Right lobe of liver (tissue), 6 donors: ENCODE results near the gene ZFR2. TPM values are rescaled to one million over a fixed set of nuclear protein-coding genes. Genes with fewer than 3 reads are reported as not detected.

Experiments used
- ATAC-seq, 4 donors: fragments of 200-7000 bp; cut with Tn5 transposase; one replicate each; pipeline ENCODE4 v1.9.1; 2020; ENCODE audit warnings: mild to moderate bottlenecking in 4 of 4, moderate library complexity in 4 of 4
- DNase-seq, 3 donors: peaks; one replicate each; pipeline ENCODE4 v3.0.0-alpha.2; 2020
- H3K27ac ChIP-seq, 3 donors: fragments of 200-600 bp; one replicate each; pipeline ENCODE4 v1.8.0; 2022
- H3K27me3 ChIP-seq, 2 donors: fragments of 200-600 bp; one replicate each; pipeline ENCODE4 v1.8.0; 2022
- H3K36me3 ChIP-seq, 4 donors: fragments of 200-600 bp; sonication (generic) in 1 of 4; one replicate each; pipeline versions ENCODE4 v1.5.1 to v1.8.0; 2017 to 2022; ENCODE audit warnings: control low read depth in 1 of 4
- H3K4me1 ChIP-seq, 4 donors: fragments of 200-600 bp; sonication (generic) in 1 of 4; one replicate each; pipeline versions ENCODE4 v1.5.1 to v1.8.0; 2017 to 2022; ENCODE audit warnings: control low read depth in 1 of 4
- H3K4me3 ChIP-seq, 3 donors: fragments of 200-600 bp; one replicate each; pipeline ENCODE4 v1.8.0; 2022
- H3K9me3 ChIP-seq, 4 donors: fragments of 200-600 bp; sonication (generic) in 1 of 4; one replicate each; pipeline versions ENCODE4 v1.5.1 to v1.8.0; 2017 to 2022; ENCODE audit warnings: control low read depth in 1 of 4
- CTCF ChIP-seq, 4 donors: fragments of 200-600 bp in 3 of 4; fragments of 450-650 bp in 1 of 4; IDR thresholded peaks; one replicate each; pipeline versions ENCODE4 v1.5.1 to v1.8.0; 2016 to 2022; ENCODE audit warnings: antibody characterized with exemption in 4 of 4, mild to moderate bottlenecking in 2 of 4
- POLR2A ChIP-seq: fragments of 450-650 bp; IDR thresholded peaks from one replicate; pipeline ENCODE4 v1.6.1; 2017; ENCODE audit warnings: antibody characterized with exemption, mild to moderate bottlenecking
- WGBS: methylation state at CpG from one replicate; pipeline ENCODE4 v1.1.6; 2018; ENCODE audit warnings: low coverage, low lambda C conversion rate; ENCODE audit not compliant: insufficient coverage; ENCODE audit errors: missing lambda C conversion rate; 5-methylcytosine and 5-hydroxymethylcytosine counted together
- intact Hi-C, 2 donors: fragments of 100-400 bp; cut with DNase I; formaldehyde crosslinking; loops; one replicate each; pipeline versions ENCODE4 v1.11.2 to v1.14.1; 2022
- total RNA-seq, 6 experiments: library from RNA; depleted of rRNA in 2 of 6; stranded (reverse); fragments of >200 nt in 2 of 6; fragmentation: NEBNext Ultra II Directional in 3 of 6; extraction: Animal tissue kit (Norgen Biotek cat#: 25700) in 3 of 6; gene quantifications; one replicate each; pipeline versions ENCODE4 v1.1.0 to v1.2.4, GENCODE V29; 2016 to 2023
- donor health status: DM: no; HTN: yes; CAD: no.
- donor health status: DM: no; HTN: no; CAD: no.
- donor health status: DM: no; HTN: no; CAD: no.
- donor health status: DM: no; HTN: yes; CAD: no.
- donor health status: DM: no; HTN: yes; CAD: no.

The ZFR2 gene
- total RNA-seq, 6 experiments from 2014 or later = not detected

DNA sequence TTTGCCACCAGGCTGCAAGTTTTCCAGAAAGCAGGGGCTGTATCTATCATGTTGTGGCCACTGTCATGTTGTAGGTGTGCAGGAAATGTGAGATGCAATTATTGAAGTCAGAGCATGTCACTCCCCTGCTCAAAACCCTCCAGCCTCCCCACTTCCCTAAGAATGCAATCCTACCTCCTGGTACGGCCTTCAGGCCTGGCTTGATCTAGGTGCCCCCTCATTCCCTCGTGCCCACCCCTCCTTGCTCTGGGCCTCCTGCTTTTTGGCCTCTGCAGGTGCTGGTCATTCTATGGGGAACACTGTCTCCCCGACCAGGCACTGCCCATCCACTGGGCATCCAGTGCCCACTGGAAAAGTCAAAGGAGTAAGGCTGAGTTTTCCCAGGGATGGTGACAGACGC lies 54.2 kb downstream of the ZFR2 start:
- no peak for TF ChIP-seq POLR2A
- TF ChIP-seq CTCF (IDR thresholded peaks at IDR 0.05) = no peak
- ATAC-seq (no peak), DNase-seq (no peak)
- H3K36me3 ChIP-seq = no peaks in the 10 kb centered on the region
- WGBS = 70% methylated on average over 2 of the region's 4 CpGs
- no peak overlapping the region for H3K4me3 ChIP-seq
- intact Hi-C loops = no loop called here
- H3K27ac ChIP-seq = no peak overlapping the region
- no peaks in the 10 kb centered on the region for H3K27me3 ChIP-seq
- H3K9me3 ChIP-seq = no peaks in the 10 kb centered on the region
- H3K4me1 ChIP-seq = no peaks in the 10 kb centered on the region

DNA sequence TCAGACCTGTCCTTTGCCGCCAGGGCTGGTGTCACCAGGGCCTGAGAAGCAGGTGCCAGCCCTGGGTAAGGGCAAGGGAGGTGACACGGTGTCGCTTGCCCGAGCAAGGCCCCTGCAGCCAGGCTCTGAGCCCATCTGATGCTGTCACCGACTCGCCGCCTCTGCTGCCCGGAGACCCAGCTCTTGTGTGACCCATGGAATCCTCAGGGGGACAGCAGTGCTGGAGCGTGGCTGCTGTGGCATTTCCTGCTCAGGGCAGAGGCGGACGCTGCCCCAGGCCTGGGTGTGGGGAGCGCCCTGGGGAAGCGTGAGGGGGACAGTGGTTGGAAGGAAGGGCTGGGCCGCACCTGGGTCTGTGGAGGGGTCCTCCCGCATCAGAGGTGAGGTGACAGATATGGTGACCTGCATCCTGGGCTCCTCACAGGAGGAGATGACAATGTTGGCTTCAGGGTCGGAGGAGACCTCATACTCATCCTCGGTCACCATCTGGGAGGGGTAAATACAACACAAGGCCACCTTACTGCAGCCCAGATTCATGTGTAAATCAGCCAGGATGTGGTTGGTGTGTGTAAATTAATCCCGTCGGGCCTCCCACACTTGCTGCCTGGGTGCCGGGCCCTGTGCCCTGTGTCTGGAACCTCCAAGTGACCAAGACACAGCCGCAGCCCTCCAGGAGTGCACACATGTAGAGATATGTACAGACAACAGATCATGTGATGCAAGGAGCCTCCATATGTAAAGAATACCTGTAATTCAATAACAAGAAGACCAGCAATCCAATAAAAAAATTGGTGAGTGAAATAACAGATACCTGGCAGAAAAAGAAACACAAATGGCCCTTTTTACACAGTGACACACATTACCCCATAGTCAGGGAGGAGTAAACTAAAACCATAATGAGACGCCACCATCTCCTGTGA lies 55.1 kb downstream of the ZFR2 start:
- Histone ChIP-seq H3K4me3 (no peak overlapping the region), H3K9me3 (no peaks in the 10 kb centered on the region), H3K27ac (peak overlapping the region; percentile 29 to 54 (median 31)), H3K27me3 (no peaks in the 10 kb centered on the region), H3K4me1 (no peaks in the 10 kb centered on the region), H3K36me3 (no peaks in the 10 kb centered on the region)
- no peak for TF ChIP-seq CTCF (IDR thresholded peaks at IDR 0.05)
- no peak for TF ChIP-seq POLR2A
- ATAC-seq = peak in 3 of 4 donors; percentile 11 to 35 (median 11)
- DNase-seq = no peak
- intact Hi-C loops = no loop called here
- WGBS = 72% methylated on average over 5 of the region's 22 CpGs

GRCh38 chr19:3810708-3811355 lies 58.0 kb downstream of the ZFR2 start:
- 70% methylated on average over 15 of the region's 38 CpGs for WGBS
- intact Hi-C loops = no loop called here
- Histone ChIP-seq H3K36me3 (no peaks in the 10 kb centered on the region), H3K4me3 (no peak overlapping the region), H3K27ac (no peak overlapping the region), H3K4me1 (no peaks in the 10 kb centered on the region), H3K9me3 (no peaks in the 10 kb centered on the region), H3K27me3 (no peaks in the 10 kb centered on the region)
- ATAC-seq = peak; percentile 23 to 51 (median 30)
- no peak for DNase-seq
- TF ChIP-seq CTCF (IDR thresholded peaks at IDR 0.05) (no peak), POLR2A (no peak)

DNA sequence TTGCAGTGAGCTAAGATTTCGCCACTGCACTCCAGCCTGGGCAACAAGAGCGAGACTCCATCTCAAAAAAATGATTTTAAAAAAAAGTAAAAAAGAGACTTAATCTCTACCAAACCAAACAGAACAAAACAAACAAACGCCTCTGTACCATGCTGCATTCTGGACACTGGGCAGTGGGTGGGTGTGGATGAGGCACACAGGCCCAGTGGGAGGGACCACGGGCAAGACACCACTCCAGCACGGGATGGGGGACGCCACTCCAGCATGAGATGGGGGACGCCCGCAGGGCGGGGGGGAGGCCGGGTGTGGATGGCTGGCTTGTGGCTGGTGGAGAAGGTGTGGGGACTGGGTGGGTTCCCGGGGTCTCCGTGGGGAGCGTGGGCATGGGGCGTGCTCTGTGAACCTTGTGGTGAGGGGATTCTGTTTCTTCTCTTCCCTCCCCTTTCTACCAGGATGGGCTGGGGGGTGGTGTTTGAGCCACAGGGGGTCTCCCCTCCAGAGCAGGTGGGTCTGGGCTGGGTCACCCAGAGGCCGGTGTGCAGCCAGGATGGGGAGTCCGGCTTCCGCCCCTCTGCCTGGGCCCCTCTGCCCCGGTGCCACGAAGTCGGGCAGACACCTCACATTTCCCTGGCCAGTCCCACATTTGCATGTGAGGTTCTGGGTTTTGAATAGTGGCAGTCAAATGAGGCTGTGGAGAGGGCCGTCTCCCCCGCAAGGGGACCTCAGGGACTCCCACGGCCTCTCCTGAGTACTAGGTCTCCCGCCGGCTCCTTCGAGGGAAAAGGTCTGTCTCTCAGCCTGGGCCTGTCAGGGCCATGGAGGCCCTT lies 58.7 kb downstream of the ZFR2 start:
- 79% methylated on average over 6 of the region's 26 CpGs for WGBS
- DNase-seq = no peak
- no peak overlapping the region for H3K27ac ChIP-seq
- peak in 1 of 4 donors; percentile 14 for ATAC-seq
- TF ChIP-seq CTCF (IDR thresholded peaks at IDR 0.05) (no peak), POLR2A (no peak)
- no peak overlapping the region for H3K4me3 ChIP-seq
- H3K36me3 ChIP-seq = no peaks in the 10 kb centered on the region
- no peaks in the 10 kb centered on the region for H3K27me3 ChIP-seq
- H3K4me1 ChIP-seq = no peaks in the 10 kb centered on the region
- H3K9me3 ChIP-seq = no peaks in the 10 kb centered on the region
- intact Hi-C loops = no loop called here
